ENCODE data around the gene U2SURP.
A peak's percentile ranks its signal among the peaks of the same experiment; 100 is the strongest.
"Not testable (repeated sequence)": the region's sequence is repeated elsewhere in the genome, so short reads cannot be mapped to it uniquely, and the experiment has no call there.

Gene U2SURP

DNA sequence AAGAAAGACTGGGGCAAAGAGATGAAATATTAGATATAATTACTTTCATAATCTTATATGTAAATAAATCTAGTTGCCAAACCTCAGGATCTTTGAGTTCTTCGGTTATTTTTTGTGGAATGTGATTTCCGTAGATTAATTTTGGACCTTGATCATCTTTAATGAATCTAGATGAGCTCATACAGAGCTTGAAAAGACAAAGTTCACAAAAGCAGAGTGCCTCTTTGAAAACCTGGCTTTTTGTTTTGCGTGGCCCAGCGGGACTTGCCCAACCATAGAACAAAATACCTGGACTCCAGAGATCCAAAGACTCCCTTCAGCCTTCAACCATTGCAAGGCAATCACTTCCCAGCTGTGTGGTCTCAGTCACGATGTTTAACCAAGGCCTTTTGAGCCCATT lies 63.4 kb downstream of the U2SURP start:
- no peak overlapping the region for H3K4me3 ChIP-seq
- no peak overlapping the region for H3K27ac ChIP-seq

DNA sequence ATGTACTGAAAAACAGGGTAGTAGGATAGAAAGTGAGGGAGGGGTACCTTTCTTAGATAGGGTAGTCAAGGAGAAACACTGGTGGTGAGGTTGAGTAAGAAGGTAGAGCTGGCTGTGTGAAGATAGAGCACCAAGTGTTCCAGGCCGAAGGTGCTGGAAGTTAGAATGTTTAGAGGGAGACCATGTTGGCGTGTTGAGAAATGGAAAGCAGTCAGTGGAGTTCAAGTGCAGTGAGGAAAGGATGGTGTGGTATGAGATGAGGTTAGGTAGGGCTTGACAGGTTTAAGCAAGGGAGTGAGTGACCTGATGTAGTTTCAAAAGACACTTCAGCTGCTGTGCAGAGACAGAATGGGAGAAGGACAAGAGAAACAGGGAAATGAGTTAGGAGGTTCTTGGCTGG lies 64.0 kb downstream of the U2SURP start:
- Histone ChIP-seq H3K4me3 (no peak overlapping the region), H3K27ac (no peak overlapping the region)

DNA sequence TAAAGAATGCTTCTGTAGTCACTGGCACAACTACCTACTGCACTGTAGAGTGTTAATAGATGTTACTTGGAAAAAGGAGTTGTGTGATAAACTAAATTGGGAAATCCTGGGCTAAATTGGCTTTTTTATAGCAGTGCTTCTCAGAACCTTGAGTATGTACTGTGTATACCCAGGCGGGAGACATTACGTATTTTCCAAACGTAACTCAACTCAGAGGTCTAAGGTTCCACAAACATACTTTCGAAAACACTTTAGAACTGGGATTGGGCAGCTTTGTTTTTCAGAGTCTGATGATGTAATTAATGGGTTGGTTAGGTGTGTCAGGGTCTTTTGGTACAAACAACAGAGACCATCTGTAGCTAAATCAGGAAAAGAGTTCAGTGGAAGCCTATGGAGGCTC lies 64.7 kb downstream of the U2SURP start:
- Histone ChIP-seq H3K4me3 (no peak overlapping the region), H3K27ac (no peak overlapping the region)

DNA sequence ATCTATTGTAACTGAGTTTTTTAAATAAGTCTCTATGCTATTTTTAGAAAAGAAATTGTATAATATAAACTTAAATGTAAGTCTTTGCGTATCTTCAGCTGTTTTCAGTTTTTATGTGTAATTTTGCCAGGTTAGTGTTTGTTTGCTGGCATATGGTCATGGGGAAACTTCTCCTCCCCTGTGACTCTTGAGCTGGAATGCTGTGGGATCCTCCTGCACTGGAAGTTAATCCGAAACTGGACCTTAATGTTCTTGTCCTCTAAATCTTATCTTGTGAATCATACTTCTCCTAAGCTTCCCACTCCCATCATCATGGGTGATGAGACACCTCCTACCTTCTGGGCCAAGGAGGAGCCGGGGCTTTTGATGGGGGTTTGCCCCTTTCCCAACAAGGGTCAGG lies 65.8 kb downstream of the U2SURP start:
- Histone ChIP-seq H3K4me3 (no peak overlapping the region), H3K27ac (no peak overlapping the region)

DNA sequence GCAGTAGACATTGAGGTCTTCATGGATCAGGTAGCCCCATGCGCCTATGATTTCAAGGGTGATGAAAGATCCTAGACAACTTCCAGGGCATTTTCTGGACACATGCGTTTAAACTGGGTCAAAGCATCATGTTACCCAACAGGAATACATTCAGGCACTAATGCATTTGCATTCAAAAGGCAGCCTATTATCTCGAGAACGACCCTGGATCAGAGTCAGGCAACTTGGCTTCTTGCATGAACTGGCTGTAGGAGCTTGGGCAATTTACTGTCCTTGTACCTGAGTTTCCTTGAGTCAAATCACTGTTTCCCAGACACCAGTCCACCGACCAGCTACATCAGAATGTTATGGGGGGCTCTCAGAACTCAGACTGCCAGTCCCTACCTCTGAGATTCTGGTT lies 66.7 kb downstream of the U2SURP start:
- no peak overlapping the region for H3K27ac ChIP-seq
- H3K4me3 ChIP-seq: no peak overlapping the region

DNA sequence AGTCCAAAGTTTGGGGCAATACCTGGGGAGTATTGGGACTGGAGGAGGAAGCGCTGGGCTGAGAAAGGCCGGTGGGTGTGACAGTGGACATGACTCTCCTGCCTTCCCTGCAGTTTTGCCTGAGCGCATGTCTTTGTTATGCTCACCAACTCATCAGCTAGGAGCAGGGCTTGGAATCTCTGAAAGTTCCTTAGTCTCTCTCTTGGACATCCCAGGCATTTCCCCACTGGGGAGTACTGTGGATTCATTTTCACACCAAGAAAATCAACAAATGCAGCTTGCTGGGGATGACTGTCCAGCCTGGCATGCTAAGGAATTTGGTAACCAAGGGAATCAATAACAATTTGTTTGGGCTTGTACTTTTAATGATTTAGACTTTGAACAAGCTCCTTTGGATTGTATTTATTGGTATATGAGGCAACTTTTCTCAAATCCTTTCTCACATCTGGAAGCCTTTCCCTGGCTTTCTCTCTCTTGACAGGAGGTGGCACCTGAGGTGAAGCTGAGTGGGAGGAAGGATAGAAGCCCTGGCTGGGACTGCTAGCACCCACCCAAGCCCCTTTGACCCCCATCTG lies 69.7 kb downstream of the U2SURP start:
- peak overlapping the region in 4 of 21 experiments; percentile 13 to 60 (median 32) for H3K27ac ChIP-seq

DNA sequence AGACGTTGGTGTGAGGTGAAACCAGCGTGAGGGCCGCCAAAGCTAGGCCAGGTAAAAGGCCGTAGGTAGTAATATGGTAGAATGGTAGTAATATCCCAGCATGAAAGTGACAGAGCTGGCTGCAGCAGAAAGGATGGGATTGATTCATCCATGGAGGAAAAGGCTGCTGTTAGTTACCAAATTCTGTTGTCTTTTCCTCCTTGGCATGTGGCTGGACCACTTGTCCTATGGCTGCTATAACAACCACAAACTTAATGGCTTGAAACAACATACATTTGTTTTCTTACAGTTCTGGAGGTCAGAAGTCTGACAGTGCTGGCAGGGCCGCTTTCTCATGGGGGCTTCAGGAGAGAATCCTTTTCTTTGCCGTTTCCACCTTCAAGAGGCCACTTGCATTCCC lies 70.4 kb downstream of the U2SURP start:
- H3K4me3 ChIP-seq: no peak overlapping the region
- H3K27ac ChIP-seq: peak overlapping the region in 2 of 21 experiments; percentile 49 to 60

More for the DNA sequence above, 69.7 kb downstream of the U2SURP start:
- H3K4me3 ChIP-seq: no peak overlapping the region

DNA sequence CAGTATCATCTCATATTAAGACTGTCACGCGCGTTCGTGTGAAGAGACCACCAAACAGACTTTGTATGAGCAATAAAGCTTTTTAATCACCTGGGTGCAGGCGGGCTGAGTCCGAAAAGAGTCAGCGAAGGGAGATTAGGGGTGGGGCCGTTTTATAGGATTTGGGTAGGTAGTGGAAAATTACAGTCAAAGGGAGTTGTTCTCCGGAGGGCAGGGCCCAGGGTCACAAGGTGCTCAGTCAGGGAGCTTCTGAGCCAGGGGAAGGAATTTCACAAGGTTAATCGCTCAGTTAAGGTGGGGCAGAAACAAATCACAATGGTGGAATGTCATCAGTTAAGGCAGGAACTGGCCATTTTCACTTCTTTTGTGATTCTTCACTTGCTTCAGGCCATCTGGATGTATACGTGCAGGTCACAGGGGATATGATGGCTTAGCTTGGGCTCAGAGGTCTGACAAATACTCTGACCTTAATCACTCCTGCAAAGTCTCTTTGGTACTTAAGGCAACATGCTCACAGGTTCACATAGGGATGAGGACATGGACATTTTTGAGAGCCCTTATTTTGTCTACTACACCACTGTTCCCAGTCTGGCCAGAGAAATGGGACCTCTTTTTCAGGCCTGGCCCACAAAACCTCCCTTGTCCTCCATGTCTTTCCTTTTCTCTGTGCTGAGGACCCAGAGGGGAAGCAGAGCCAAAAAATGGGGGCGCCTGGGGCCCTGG lies 71.1 kb downstream of the U2SURP start:
- H3K4me3 ChIP-seq, H3K27ac ChIP-seq: not testable (repeated sequence)

DNA sequence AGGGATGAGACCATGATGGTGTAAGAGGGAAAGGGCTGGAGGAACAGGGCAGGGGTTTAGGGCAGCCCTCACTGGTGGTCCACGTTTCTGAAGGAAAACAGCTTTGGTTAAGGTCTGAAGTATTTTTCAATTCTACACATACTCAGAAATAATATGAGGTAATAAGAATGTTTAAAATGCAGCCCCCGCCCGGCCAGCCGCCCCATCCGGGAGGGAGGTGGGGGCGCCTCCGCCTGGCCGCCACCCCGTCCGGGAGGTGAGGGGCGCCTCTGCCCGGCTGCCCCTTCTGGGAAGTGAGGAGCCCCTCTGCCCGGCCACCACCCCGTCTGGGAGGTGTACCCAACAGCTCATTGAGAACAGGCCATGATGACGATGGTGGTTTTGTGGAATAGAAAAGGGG lies 72.2 kb downstream of the U2SURP start:
- not testable (repeated sequence) for H3K4me3 ChIP-seq, H3K27ac ChIP-seq

DNA sequence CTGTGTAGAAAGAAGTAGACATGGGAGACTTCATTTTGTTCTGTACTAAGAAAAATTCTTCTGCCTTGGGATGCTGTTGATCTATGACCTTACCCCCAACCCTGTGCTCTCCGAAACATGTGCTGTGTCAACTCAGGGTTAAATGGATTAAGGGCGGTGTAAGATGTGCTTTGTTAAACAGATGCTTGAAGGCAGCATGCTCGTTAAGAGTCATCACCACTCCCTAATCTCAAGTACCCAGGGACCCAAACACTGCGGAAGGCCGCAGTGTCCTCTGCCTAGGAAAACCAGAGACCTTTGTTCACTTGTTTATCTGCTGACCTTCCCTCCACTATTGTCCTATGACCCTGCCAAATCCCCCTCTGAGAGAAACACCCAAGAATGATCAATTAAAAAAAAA lies 72.6 kb downstream of the U2SURP start:
- not testable (repeated sequence) for H3K27ac ChIP-seq, H3K4me3 ChIP-seq

DNA sequence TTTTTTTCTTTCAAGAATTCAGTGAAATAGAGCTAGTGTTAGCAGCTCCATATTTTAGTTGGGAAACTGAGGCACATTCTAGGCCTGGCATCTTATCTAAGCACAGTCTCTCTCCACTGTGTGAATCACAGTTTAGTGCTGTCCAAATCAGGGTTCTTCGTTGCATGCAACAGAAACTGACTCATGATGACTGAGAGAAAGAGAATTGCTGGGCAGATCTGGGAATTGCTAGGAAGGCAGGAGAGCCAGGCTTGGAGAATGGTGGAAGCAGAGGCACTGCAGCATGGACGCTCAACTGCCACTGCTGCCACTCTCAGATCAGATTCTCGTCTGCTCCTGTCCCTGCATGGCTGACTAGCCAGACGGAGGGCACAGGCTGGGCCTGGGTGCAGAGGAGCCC lies 77.5 kb downstream of the U2SURP start:
- H3K27ac ChIP-seq: no peak overlapping the region
- no peak overlapping the region for H3K4me3 ChIP-seq

DNA sequence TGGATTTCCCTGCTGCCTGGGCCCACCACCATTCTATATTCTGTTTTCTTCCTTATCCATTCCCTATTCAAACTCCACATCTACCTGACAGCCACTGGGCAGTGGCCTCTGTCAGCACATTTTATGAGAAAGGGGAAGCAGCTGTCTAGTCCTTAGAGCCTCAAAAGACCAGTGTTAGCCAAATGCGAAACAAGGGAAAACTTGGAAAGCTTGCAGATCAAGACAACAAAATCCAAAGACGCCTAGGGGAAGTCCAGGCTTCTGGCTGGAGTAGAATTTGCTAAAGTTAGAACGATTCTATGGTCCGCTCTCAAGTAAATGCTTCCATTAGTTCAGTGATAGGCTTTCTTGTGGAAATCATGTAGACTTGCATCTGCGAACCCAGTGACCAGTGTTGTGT lies 78.8 kb downstream of the U2SURP start:
- Histone ChIP-seq H3K27ac (no peak overlapping the region), H3K4me3 (no peak overlapping the region)

DNA sequence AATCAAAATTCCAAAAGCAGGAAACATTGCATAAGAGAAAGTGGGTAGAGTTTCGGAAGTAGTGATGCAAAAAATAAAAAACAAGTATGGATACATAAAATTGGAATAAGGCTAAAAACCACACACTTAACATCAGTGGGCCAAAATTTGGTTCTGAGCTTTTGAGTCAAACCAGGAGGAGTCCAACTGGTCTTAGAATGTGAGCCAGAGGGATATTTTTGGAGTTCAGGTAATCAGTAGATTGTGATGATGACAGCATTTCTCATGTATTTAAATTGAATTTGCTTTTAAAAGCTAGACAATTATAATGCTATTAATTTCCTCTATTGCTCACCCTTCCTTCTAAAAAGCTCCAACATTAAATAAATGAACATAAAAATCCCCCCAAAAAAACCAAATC lies 80.0 kb downstream of the U2SURP start:
- H3K4me3 ChIP-seq: no peak overlapping the region
- no peak overlapping the region for H3K27ac ChIP-seq

DNA sequence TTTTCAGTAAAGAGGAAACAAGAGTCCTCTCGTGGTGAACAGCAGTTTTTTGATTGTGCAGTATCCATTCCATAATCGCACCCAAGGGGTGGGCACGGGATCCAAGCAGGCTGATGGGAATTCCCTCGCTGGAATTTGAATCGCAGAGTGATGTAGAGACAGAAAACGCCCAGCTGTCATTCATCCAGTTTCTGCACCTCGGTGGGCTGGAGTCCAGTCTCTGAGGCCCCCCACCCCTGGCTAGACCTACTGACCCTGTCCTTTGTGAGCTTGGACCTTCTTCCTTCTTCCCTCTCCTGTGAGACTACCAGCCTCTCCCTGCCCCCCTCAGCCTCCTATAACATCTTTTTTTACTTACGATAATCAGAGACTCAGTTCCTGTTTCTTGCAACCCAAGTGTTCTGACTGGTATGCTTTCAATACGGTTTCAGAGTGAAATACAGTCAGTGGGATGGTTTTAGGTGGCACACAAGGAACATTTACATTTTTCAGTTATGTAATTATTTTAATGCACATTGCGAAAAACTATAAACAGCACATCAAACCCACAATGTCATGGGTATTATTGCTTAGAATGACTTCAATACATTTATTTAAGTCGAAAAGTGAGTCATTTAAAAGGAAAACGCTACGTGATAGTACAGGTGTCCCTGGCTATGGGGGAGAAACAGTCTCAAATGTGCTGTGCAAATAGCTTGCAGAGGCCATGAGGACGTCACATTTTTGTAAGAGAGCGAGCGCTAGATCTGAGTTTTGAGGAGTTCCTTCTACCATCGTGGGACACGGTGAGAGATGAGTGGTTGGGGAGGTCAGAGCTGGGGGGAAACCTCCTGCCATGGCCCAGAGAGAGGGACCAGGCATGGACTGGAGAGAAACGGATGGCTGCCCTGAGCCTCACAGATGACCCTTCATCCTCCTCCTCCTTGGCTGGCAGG lies 80.7 kb downstream of the U2SURP start:
- H3K27ac ChIP-seq: no peak overlapping the region
- no peak overlapping the region for H3K4me3 ChIP-seq

DNA sequence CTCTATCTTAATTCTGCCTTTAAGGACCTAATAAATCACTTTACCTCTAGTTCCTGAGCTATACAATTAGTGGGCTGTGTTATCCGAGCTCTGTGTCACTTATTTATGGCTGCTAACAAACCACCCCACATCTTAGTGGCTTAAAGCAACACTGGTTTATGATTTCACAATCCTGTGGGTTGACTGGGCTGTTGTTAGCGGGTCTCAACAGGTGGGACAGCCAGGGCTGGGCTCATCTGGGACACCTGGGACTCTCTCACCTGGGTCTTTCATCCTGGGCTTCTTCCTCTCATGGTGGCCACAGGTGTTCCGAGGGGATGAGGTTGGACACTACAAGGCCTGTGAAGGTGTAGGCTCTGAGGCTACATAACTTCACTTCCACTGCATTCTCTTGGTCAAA lies 82.4 kb downstream of the U2SURP start:
- no peak overlapping the region for H3K27ac ChIP-seq
- no peak overlapping the region for H3K4me3 ChIP-seq

DNA sequence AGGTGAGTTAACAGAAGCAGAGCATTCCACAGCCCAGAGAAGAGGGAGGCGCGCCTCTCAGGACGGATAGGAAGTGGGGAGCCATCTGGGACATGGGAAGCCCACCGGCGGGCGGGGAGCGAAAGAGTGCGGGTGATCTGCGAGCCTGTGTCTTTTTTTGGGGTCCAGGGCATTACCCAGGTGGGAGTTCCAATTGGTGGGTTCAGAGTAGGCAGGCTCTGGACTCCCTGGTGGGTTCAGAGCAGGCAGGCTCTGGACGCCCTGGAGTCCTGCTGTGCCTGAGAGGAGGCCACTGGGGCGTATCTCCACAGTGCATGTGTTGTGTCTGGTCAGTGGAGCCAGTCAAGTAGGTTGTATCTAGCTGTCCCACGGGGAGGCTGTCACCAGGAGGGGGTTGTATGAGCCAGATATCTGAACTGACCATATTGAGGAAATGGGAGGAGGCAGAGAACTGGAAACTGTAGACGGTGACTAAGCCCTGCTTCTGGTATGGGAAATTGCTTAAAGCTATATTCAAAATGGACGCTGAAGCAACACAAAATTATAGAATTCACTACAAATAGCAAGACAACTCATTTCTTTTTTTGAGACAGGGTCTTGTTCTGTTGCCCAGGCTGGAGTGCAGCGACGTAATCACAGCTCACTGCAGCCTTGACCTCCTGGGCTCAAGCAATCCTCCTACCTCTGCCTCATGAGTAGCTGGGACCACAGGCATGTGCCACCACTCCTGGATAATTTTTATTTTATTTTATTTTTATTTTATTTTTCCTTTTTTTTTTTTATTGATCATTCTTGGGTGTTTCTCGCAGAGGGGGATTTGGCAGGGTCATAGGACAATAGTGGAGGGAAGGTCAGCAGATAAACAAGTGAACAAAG lies 83.7 kb downstream of the U2SURP start:
- no peak overlapping the region for H3K27ac ChIP-seq
- H3K4me3 ChIP-seq: no peak overlapping the region

DNA sequence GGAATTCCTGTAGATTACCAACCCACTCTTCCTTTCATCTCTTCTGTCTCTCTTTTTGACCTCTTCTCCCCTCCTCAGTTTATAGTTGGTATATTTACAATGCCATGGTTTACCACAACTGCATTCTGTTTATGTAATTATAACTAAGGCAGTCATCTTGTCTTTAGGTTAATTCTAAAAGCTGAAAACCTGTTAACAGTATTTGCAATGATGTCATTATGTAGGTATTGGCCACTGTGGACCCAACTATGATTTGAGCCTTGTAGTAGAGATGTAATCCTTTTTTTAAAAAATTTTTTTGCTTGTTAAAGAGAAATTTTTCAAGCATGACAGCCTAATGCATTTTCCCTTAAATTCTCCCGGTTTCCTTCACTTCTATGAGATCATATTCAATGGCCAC lies 87.5 kb downstream of the U2SURP start:
- Histone ChIP-seq H3K27ac (no peak overlapping the region), H3K4me3 (no peak overlapping the region)

DNA sequence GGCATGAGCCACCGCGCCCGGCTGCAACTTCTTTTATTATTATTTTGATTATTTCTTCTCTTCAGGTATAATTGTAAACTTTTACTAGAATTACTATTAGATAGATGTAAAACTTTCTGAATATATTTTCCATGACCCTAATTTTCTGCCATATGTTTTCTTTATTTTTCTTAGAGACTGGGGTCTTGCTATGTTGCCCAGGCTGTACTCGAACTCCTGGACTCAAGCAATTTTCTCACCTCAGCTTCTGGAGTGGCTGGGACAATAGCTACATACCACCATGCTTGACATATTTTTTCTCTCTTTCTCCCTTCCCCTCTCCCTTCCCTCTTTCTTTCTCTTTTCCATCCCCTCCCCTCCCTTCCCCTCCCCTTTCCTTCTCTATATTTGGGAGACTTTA lies 88.6 kb downstream of the U2SURP start:
- no peak overlapping the region for H3K4me3 ChIP-seq
- no peak overlapping the region for H3K27ac ChIP-seq

DNA sequence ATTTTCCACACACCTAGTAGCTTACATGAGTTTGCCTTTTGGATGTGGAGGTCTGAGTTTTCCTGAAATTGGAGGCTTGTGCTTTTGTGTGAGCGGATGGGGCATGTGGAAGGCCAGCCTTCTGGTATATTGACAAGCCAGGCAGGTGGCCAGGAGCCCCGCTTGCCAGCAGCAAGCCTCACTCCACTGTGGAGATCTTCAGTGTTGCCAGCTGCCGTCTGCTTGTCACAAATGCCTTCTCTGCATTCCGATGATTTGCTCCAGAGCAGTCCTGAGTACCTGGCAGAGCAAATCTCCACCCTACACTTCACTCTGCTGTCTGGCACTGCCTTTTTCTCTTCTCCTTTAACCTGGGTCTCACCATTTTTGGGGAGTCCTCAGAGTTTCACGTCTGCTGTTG lies 89.1 kb downstream of the U2SURP start:
- Histone ChIP-seq H3K4me3 (no peak overlapping the region), H3K27ac (peak overlapping the region in 1 of 21 experiments; percentile 14)
